ENCODE results near the gene PHACTR1.
"Not testable (repeated sequence)": the region's sequence is repeated elsewhere in the genome, so short reads cannot be mapped to it uniquely, and the experiment has no call there.

Gene PHACTR1

DNA sequence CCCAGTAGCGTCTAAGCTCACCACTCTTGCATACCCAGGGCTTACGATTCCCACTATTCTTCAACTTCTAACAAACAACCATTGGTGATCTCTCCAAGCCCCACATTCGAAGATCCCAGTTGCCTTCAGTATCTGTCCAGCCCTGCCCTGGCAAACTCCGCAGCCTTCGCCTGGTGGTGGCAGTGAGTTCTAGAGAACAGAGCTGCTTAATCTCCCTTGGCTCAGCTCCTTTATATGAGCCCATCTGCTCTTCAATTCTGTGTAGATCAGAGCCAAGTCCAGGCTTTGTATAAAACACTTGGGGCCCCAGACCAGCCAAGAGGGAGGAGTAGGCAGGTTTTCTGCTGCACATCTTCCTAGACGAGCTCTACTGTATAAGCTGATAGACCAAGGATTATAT lies 193.3 kb downstream of the PHACTR1 start:
- no peak for FAIRE-seq

DNA sequence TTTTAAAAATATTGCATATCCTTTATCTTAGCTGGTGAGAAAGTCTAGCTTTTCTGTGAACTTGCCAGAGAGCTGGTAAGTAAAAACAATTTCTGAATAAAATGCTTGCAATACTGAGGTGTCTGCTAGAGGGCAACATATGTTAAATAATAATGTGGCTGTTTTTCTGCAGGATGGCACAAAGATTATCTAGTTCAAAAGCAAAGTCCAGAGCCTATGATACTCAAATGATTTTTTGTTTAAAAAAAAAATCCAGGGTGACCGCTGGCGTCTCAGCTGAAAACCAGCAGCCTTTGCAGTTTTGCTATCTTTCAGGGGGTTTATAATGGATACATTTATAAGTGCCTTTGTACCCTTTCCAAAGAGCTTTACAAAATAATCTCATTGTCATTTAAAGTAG lies 194.9 kb downstream of the PHACTR1 start:
- peak; percentile 93 for FAIRE-seq

DNA sequence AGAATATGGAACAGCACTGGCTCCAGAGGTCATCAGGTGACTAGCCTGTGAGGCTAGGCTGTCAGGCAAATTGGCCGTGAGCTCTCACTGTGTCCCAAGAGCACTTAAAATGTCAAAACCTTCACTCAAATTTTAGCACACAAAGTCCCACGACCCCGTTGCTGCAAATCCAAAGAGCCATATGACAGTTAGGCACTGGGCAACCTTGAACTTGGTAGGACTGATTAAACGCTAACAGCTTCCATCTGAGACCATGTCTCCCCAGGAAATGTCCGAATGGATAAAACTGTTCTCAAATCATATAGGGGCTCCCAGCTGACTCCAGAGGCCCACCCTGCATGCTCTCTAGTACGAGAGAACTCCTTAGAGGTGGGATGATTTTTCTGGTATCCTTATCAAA lies 196.6 kb downstream of the PHACTR1 start:
- FAIRE-seq: no peak

DNA sequence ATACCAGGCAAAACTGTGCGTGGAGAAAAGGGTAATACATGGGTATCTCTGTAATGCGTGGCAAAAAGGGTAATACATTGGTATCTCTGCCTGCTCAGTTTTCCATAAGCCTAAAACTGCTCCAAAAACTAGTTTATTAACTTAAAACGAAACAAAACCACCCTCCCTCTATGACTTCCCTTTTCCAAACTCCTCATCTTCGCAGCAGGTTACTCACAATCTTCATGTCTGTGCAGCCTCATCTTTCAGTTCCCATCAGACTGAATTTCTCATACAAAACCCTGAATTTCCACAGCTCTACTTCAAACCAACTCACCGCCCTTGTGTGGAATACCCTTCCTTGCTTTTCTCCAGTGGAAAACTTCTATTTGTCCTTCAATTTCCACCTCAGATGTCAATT lies 199.4 kb downstream of the PHACTR1 start:
- FAIRE-seq: no peak

DNA sequence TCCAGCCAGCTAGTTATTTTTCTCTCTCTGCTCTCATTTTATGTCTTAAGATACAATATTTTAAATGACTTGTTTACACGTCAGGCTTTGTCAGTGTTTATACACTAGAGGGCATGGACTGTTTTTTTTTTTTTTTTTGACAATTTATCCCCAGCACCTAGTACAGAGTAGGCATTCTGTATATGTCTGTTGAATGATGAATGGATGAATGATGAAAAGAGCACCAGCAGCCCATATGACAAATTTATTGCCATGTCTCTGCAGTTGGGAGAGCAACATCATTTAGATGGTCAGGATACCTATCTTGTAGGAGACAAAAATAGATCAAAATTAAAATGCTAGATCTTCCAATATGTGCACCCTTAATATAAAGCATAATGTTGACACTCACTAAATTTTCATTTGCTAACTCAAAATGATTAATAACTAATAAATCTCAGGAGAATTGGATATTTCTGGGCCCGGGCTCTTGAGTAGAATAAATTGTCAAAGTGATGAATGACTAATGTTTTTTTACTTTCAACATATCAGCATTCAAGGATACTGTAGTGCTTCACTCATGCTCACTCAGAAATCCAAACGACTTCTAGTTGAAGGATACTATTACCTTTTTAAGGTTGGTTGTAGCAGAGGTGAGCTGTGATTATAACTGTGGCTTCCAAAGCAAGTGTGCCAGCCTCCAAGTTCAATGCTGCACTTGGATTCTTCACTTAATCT lies 200.0 kb downstream of the PHACTR1 start:
- no peak for FAIRE-seq

DNA sequence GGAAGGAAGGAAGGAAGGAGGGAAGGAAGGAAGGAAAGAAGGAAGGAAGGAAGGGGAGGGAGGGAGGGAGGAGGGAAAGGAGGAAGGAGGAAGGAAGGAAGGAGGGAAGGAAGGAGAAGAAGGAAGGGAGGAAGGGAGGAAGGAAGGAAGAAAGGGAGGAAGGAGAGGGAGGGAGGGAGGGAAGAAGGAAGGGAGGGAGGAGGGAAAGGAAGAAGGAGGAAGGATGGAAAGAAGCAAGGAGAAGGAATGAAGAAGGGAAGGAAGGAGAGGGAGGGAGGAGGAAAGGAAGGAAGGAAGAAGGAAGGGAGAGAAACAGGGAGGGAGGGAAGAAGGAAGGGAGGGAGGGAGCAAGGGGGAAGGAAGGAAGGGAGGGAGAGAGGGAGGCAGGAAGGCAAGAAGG lies 204.9 kb downstream of the PHACTR1 start:
- FAIRE-seq: no peak

DNA sequence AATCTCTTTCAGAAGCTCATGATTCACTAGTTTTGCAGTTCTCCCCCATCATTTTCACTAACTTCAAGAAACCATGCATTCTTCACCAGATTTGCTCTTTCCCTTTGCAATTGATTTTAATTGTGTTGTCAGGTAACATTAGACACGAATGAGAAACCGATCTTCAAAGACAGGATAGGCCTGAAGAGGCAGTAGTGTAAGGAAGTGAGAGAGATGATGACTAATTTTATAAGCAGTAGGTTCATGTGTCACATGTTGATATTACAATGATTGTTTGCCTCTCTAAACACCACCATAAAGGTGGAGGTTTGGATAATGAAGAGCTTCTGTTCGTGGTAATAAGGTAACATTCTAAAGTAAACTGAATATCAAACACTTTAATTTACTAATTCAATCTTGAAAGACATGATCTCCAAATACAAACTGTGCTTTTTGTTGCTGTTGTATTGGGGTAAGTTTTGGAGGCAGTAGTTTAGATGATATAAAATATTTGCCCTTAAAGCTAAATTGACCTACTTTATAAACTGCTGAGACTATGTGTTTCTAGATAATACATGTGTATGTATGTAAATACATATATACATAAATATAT lies 207.2 kb downstream of the PHACTR1 start:
- FAIRE-seq: no peak

DNA sequence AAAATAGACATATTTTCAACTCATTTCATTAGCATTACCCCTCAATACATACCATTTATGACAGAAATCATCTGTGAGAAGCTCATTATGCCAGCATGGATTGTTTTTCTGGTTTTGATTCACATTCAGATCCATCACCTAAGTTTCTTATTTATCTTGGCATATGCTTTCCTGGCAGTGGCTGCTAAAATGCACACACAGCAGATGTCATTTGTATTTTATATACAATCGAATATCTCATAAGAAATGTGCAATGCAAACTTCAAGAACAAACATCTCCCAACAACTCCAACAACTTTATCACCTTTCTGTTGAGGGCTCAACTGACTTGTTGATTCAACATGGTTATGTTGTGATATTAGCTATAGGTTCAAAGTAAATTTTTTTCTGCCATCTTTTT lies 208.3 kb downstream of the PHACTR1 start:
- no peak for FAIRE-seq

DNA sequence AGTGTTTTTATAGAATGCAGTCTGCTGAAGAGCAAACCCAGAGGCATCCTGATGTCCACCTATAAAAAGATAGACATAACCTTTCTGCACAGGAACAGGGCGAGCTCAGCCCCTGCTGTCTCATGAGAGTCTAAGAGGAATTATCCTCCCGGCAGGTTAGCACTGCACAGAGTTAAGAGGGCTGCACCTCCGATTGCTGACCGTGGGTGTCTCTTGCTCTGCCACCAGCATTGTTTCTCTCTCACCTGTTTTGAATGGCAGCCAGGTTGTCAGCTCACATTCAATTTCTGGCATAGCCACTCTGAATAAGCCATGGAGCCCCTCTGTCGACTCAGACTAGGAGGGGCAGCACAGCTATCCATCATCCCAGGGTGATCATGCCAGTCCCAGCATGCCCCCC lies 211.2 kb downstream of the PHACTR1 start:
- FAIRE-seq: no peak

DNA sequence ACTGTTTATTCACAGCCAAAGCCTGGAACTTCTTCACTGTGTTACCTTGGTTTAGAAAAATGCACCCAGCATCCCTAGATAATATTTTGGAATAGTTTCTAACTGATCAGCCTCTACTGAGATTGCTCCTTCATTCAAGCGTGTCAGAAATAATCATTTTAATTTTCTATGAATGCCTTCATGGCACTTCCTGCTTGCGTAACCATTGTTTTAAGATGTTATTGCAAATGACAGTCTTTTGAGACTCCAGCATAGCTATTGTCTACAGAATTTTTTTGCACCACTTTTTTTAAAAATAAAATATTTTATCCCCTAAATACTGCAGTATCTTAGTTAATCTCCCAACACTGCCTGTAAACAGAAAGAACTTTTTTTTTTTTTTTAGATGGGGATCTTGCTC lies 213.1 kb downstream of the PHACTR1 start:
- no peak for FAIRE-seq

DNA sequence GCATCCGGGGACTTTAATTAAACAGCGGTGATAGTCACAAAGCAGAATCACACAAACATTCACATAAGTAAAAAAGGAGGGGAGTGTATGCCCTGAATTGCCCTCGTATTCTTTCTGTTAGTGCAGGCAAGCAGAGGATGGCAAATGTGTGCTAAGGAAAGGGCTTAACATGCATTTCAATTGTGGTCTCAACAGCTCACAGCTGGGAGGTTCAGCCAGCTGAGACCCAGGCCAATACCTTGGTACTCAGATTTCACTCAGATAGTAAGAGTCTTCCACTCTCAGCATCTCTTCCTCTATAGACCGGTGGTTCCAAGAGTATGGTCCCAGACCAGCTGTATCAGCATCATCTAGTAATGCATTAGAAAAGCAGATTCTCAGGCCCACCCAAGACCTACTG lies 215.1 kb downstream of the PHACTR1 start:
- no peak for FAIRE-seq

DNA sequence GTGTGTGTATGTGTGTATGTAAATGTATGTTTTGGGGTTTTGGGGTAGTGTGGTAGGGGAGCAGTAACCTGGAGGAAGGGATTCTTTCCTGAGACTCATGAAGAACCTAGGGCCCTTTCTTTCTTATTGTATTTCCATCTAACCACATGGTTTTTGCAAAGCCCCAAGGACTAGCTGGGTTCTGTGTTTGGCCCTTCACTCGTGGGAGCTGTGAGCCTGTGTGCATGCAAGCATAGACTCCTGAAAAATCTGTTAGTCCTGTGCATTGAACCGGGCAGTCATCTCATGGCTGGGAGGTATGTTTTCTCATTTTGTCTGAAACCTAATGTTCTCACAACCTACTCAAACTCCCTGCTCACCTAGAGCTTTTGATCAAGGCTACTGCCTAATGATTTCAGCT lies 219.1 kb downstream of the PHACTR1 start:
- FAIRE-seq: no peak

DNA sequence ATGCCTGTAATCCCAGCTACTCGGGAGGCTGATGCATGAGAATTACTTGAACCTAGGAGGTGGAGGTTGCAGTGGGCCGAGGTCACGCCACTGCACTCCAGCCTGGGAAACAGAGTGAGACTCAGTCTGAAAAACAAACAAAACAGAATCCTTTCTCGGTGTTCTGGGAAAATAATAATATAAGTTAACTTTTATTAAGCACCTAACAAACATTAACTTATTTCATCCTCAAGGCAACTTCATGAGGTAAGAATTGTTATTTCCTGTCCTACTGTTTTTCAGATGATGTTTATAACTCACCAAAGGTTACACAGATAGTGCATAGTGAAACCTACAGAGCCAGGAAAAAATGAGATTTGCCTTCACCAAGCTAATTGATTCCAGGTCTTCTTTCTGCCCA lies 221.4 kb downstream of the PHACTR1 start:
- no peak for FAIRE-seq

DNA sequence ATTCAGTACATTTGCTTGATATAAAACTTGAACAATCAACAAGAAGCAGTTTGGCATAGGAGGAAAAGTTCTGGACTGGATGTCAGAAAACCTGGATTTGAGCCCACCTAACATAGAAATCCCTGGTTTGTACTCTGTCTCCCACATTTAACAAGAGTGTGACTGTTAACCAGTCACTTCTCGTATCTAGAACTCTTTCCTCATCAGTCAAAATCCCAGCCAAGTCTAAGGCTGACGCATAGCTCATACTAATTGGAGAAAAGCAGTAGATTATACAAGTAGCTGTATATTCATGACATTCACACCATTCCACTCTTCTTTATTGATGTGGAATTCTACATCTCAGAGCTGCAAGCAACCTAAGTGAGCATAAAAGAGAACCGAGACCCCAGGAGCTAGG lies 222.7 kb downstream of the PHACTR1 start:
- no peak for FAIRE-seq

DNA sequence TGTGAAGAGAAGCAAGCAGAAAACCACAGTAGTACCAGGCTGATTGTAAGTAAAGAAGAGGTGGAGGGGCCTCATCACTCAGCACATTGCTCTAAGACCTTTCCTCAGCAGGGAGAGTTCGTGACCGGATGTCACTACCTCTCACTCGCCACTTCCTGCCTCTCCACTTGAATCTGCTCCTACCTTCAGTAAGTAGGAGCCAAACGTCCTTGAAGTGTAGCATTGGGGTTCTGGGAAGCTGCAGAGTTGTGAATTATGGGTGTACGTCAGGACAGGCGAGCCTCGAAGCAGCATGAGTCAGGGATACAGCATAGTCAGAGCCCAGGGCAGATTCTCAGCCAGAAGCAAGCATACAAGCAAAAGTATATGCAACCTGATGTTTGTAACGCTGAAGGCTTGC lies 224.9 kb downstream of the PHACTR1 start:
- no peak for FAIRE-seq

DNA sequence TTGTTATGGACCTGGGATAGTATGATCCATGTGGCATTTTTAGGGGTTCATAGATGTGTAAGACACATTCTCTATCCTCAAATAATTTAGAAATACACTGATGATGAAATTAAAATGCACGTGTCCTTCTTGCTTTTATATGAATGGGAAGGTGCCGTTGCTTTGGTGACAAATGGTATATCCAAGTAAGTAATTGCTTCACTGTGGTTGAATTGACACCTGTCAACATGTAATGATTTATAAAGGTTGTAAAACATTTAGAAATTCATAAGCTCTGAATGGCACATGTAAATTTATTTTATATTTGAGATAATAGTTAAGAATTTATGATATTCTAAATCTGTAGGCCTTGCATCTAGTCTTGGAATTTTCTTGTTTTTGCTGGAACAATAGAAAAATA lies 227.0 kb downstream of the PHACTR1 start:
- FAIRE-seq: no peak

DNA sequence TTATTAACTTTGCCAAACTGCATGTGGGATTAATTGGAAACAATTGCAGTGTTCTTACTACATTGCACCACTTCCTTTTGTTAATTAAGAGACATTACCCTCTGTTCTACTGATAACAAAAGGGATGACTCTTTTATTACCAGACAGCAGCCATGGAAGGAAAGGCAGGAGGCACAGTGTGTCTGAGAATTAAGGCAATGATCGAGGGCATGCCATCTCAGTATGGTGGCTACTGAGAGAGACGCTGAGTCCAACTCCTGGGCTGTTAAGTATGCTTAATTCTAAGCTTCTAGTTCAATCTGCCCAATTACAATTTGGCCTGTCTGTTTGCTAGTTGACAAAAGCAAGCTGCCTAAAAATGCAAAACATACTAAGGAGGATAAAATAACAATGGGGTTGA lies 227.4 kb downstream of the PHACTR1 start:
- FAIRE-seq: no peak

DNA sequence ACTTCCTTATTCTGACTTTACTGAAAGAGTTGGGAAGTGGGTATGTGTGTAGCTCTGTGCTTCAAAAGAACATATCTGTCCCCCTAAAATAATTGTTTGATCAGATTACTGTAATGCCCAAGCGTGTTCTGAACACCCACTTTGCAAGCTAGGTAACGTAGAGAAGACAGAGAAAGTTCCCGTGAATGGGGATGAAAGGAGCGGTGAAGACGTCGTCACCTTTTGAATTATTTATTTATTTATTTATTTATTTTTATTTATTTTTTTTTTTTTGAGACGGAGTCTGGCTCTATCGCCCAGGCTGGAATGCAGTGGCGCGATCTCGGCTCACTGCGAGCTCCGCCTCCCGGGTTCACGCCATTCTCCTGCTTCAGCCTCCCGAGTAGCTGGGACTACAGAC lies 228.0 kb downstream of the PHACTR1 start:
- not testable (repeated sequence) for FAIRE-seq

DNA sequence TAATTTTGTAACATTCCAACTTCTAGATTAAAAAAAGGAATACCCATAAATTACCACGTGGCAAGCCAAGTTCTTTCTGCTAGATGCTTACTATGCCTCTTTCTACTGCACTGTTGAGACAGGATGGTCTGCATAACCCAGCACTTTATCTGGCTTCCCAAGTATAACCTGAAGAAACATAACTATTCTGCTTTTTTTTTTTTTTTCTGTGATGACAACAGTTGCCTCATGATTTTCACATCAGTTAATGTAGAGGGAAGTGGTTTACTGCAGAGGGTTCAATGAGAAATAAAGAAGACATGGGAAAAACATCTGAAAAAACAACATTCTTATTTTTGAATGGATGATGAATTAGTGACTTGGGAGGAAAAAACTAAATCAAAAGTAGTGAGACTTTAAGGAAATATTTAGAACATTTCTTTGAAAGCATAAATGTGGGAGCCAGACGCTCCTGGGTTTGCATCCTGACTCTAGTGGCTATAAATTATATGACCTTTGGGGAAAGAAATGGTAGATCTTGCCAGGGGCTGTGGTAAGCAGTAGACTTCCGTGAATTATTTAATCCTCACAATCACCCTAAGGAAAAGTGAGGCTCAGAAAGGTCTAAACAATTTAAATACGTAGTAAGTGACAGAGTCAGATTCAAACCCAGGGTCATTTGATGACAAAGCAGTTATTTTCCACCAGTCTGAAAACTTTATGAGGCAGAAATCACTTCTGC lies 230.7 kb downstream of the PHACTR1 start:
- FAIRE-seq: no peak

DNA sequence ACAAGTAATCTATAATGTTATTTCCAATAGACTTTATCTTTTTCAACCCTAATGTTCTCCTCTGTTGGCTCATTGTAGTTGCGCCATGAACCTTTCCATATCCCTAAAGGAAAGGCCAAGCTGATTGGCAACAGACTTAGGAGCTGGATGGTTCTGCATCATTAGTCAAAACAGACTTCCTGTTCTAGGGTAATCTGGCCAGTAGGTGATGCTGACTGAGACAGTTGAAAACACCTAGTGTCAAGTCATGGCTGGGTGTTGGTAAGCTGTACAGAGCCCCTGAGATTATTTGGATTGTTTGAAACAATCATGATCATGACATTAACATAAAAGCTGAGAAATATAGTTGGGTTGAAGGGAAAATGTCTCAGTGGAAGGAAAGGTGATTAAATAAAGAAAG lies 231.4 kb downstream of the PHACTR1 start:
- FAIRE-seq: no peak

DNA sequence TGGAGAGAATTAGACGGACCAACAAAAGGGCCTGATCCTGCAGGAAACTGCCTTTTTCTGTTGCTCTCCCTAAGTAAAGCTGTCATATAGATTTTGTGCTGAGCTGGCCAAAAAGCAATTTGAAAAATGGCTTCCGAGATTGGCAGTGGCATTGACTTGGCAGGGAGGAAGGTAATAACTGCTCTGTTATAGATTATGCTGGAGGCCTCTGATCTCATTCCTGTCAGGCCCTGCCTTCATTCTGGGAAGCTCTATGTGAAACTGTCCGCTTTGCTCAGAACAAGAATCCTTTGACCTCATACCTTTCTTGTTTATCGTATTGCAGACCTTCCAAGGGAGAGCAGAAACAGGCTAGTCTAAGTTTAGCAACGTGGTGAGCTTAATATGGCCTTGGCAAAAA lies 234.4 kb downstream of the PHACTR1 start:
- FAIRE-seq: no peak

DNA sequence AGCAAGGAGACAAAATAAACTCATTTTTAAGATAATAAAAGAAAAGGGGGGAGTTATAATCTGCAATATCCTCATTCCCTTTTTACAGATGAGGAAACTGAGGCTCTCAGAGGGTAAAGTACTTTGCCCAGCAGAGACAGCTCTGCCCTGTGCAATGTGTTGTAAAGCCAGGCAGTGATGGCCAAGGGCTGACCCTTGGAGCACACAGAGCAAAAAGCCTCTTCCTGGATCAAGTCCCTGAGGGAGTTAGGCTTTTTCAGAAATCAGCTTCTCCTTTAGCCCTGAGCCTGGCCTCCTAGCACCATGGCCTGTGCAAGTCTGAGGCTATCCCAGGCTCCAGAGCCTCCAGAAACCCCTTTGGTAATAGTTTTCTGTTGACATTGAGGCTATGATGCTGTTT lies 234.8 kb downstream of the PHACTR1 start:
- no peak for FAIRE-seq

DNA sequence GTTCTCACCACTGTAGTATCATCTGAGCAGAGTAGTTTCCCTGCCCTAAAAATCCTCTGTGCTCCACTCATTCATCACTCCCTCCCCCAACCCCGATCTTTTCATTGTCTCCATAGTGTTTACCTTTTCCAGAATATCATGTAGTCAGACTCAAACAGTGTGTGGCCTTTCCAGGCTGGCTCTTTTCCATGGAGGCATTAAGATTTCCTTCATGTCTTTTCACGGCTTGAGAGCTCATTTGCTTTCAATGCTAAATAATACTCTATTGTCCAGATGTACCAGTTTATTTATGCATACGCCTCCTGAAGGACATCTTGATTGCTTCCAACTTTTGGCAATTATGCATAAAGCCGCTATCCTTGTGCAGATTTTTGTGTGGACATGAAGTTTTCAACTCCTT lies 235.8 kb downstream of the PHACTR1 start:
- no peak for FAIRE-seq

DNA sequence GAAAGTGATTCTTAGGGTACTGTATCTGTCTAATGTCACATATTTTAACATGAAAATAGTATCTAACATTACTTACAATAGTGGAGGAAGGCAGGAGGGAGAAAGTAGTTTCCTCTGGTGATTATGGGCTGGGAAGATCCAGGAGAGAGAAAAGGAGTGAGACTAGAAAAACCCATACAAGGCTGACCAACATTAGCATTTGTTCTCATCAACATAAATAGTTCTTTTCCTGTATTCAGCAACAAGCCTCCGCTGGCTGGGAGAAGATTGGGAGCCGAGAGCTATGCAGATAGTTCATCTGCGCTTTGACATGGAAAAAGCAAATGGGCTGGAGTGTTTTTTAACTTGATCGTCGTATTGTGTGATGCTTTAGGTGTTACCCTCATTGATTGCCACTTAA lies 239.4 kb downstream of the PHACTR1 start:
- FAIRE-seq: no peak

DNA sequence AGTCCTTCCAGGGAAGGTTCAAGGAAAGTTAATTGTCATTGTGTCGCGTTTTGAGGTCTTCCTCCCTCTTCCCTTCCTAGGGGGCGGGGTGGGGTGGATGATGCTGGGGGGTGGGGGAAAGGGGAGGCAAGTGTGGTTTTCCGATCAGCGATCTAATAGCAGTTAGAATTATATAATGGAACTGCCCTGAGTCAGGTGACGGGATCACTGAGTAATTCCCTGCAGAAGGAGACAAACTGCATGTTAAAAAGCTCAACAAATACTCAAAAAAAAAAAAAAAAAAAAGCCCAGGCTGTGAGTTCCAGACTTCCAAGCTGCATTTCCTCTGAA lies 240.4 kb downstream of the PHACTR1 start:
- FAIRE-seq: no peak

Measured in islet of Langerhans (tissue), 1 donor.